Neuronal stem cell (in vitro differentiated cells): ENCODE results near the gene ABHD16A.

Experiments used
- DNase-seq: peaks from one replicate; pipeline ENCODE4 v3.0.0-alpha.2; 2013; ENCODE audit warnings: low spot score
- H2AFZ ChIP-seq: one replicate; pipeline ENCODE4 v1.6.1; 2013; ENCODE audit warnings: mild to moderate bottlenecking, low read length, inconsistent platforms
- H2AK5ac ChIP-seq: 2 replicates; pipeline ENCODE4 v1.6.1; 2013; ENCODE audit warnings: low read depth, mild to moderate bottlenecking, inconsistent platforms, low read length, moderate library complexity, mixed read lengths
- H2BK120ac ChIP-seq: 2 replicates; pipeline ENCODE4 v1.6.1; 2013; ENCODE audit warnings: low read depth, mild to moderate bottlenecking, inconsistent platforms, low read length, moderate library complexity, mixed read lengths
- H2BK12ac ChIP-seq: one replicate; pipeline ENCODE4 v1.6.1; 2013; ENCODE audit warnings: low read length, inconsistent platforms
- H2BK15ac ChIP-seq: 2 replicates; pipeline ENCODE4 v1.6.1; 2013; ENCODE audit warnings: mild to moderate bottlenecking, low read length, inconsistent platforms, mixed read lengths
- H2BK5ac ChIP-seq: one replicate; pipeline ENCODE4 v1.6.1; 2013; ENCODE audit warnings: inconsistent platforms, mild to moderate bottlenecking, low read length, moderate library complexity
- H3K14ac ChIP-seq: one replicate; pipeline ENCODE4 v1.6.1; 2013; ENCODE audit warnings: low read length, inconsistent platforms
- H3K18ac ChIP-seq: 2 replicates; pipeline ENCODE4 v1.6.1; 2013; ENCODE audit warnings: low read length, inconsistent platforms
- H3K23ac ChIP-seq: 2 replicates; pipeline ENCODE4 v1.6.1; 2013; ENCODE audit warnings: low read depth, mild to moderate bottlenecking, mixed read lengths, low read length, inconsistent platforms; ENCODE audit not compliant: poor library complexity
- H3K27ac ChIP-seq: replicated peaks from 3 replicates; pipeline ENCODE4 v1.5.1; 2013; ENCODE audit warnings: low read length, inconsistent platforms
- H3K27me3 ChIP-seq, 3 experiments: 2 replicates each; pipeline ENCODE4 v1.6.1; 2013; ENCODE audit warnings: low read length in 3 of 3, mild to moderate bottlenecking in 2 of 3, inconsistent platforms in 1 of 3, low read depth in 1 of 3, mixed read lengths in 1 of 3, moderate library complexity in 1 of 3; ENCODE audit not compliant: control insufficient read depth in 3 of 3, insufficient read depth in 3 of 3
- H3K36me3 ChIP-seq, 2 donors: replicated peaks in 1 of 2; 2 replicates each; pipeline ENCODE4 v1.6.1; 2013; ENCODE audit warnings: low read length in 2 of 2; ENCODE audit not compliant: control insufficient read depth in 2 of 2, insufficient read depth in 2 of 2
- H3K4ac ChIP-seq: 2 replicates; pipeline ENCODE4 v1.6.1; 2013; ENCODE audit warnings: inconsistent platforms, mild to moderate bottlenecking, low read length, moderate library complexity
- H3K4me1 ChIP-seq, 2 donors: 1 replicate in 1 of 2; 2 replicates in 1 of 2; pipeline ENCODE4 v1.6.1; 2013; ENCODE audit warnings: low read length in 2 of 2, low read depth in 1 of 2; ENCODE audit not compliant: control insufficient read depth in 2 of 2, insufficient read depth in 1 of 2
- H3K4me2 ChIP-seq: one replicate; pipeline ENCODE4 v1.6.1; 2013; ENCODE audit warnings: mild to moderate bottlenecking, low read length, inconsistent platforms; ENCODE audit not compliant: insufficient read depth, poor library complexity, severe bottlenecking
- H3K4me3 ChIP-seq, 2 donors: 2 replicates each; pipeline ENCODE4 v1.5.1; 2013; ENCODE audit warnings: low read length in 2 of 2, mild to moderate bottlenecking in 2 of 2, inconsistent platforms in 1 of 2, moderate library complexity in 1 of 2
- H3K79me1 ChIP-seq: one replicate; pipeline ENCODE4 v1.6.1; 2013; ENCODE audit warnings: low read depth, mild to moderate bottlenecking, inconsistent platforms, low read length, moderate library complexity
- H3K9ac ChIP-seq: one replicate; pipeline ENCODE4 v1.6.1; 2013; ENCODE audit warnings: mild to moderate bottlenecking, low read depth, low read length, inconsistent platforms; ENCODE audit not compliant: poor library complexity
- H3K9me3 ChIP-seq, 2 donors: replicated peaks in 1 of 2; 2 replicates each; pipeline versions ENCODE3 to v1.6.1; 2013; ENCODE audit warnings: low read length in 2 of 2, mild to moderate bottlenecking in 2 of 2, inconsistent platforms in 1 of 2, low read depth in 1 of 2, mixed read lengths in 1 of 2, moderate library complexity in 1 of 2; ENCODE audit not compliant: control insufficient read depth in 2 of 2, insufficient read depth in 1 of 2
- H4K8ac ChIP-seq: one replicate; pipeline ENCODE4 v1.6.1; 2013; ENCODE audit warnings: low read depth, mild to moderate bottlenecking, inconsistent platforms, low read length, moderate library complexity
- H4K91ac ChIP-seq: one replicate; pipeline ENCODE4 v1.6.1; 2013; ENCODE audit warnings: low read length, low read depth, mild to moderate bottlenecking, inconsistent platforms; ENCODE audit not compliant: poor library complexity
- WGBS, 2 donors: extraction: QIAGEN DNeasy Blood & Tissue Kit; methylation state at CpG; one replicate each; pipeline ENCODE4 v1.1.7; 2013; ENCODE audit warnings: missing lambda C conversion rate in 2 of 2, mixed read lengths in 1 of 2; ENCODE audit not compliant: insufficient read length in 2 of 2, insufficient replicate concordance in 1 of 2; ENCODE audit errors: extremely low coverage in 2 of 2; 5-methylcytosine and 5-hydroxymethylcytosine counted together

Gene ABHD16A

DNA sequence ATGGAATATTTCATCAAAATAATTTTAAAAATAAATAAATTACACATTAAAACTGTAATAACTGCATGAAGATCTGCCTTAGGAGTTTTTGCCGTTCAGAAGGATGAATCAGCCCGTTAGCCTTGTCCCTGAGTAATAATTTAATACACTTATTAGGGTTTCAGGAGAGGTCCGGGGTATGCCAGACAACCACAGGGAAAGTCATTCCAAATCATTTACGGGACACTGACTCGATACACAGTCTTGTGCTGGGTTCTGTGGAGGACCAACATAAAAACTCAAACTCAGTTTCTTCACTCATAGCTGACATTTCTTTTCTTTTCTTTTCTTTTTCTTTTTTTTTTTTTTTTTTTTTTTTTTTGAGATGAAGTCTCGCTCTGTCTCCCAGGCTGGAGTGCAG is 2.8 kb upstream of the ABHD16A start:
- Histone ChIP-seq H3K36me3 (peaks cover 2 to 8% of the 10 kb centered on the region in 2 donors), H3K4me2 (no peak overlapping the region), H3K4ac (no peak overlapping the region), H4K8ac (no peak overlapping the region), H3K18ac (no peak overlapping the region), H2BK15ac (no peak overlapping the region), H4K91ac (no peak overlapping the region), H3K27ac (no peak overlapping the region), H3K14ac (no peak overlapping the region), H2AFZ (no peak overlapping the region), H3K4me1 (peaks cover 6 to 10% of the 10 kb centered on the region in 2 donors), H3K9ac (no peak overlapping the region), H2BK120ac (no peak overlapping the region), H2BK12ac (no peak overlapping the region), H3K23ac (no peak overlapping the region), H3K27me3 (peaks cover 0 to 4% (median 0%) of the 10 kb centered on the region in 3 experiments), H3K79me1 (peaks cover 3% of the 10 kb centered on the region), H2AK5ac (no peak overlapping the region), H3K4me3 (no peak overlapping the region), H3K9me3 (no peaks in the 10 kb centered on the region), H2BK5ac (no peak overlapping the region)
- DNase-seq, result no peak
- WGBS, 2 donors, result no CpG with 5 or more reads among the region's 6 CpGs

DNA sequence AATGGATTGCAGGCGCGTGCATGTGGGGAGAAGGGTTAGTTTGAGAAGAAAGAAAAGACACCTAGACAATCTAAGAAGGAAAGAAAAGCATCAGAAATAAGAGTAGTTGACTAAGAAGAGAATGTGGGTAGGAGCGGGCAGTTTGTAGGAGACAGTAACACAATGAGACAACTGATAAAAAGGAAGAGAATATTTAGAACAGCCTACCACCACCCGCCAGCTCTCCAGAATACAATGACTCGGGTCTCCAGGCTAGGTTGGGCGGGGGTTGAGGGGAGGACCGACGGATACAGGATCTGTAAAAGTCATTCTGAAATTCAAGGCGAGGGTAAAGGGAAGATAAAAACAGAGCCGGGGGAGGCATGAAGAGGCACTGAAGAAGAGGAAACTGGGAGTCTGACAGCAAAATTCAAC is 712 bp downstream of the ABHD16A start:
- Histone ChIP-seq H4K8ac (no peak overlapping the region), H3K4me2 (peak overlapping the region; percentile 75), H3K4me3 (peak overlapping the region; percentile 77 to 88), H2BK12ac (no peak overlapping the region), H3K27ac (peak overlapping the region; percentile 78), H2BK5ac (no peak overlapping the region), H3K36me3 (peaks cover 8 to 40% of the 10 kb centered on the region in 2 donors), H3K14ac (no peak overlapping the region), H3K23ac (no peak overlapping the region), H3K4me1 (peaks cover 6 to 7% of the 10 kb centered on the region in 2 donors), H2BK120ac (no peak overlapping the region), H3K9me3 (no peaks in the 10 kb centered on the region), H2AFZ (peak overlapping the region; percentile 88), H3K18ac (peak overlapping the region; percentile 95), H3K79me1 (peaks cover 3% of the 10 kb centered on the region), H3K4ac (no peak overlapping the region), H2BK15ac (peak overlapping the region; percentile 45), H3K9ac (peak overlapping the region; percentile 51), H3K27me3 (no peaks in the 10 kb centered on the region), H2AK5ac (no peak overlapping the region), H4K91ac (no peak overlapping the region)
- no peak for DNase-seq
- WGBS, 2 donors, result no CpG with 5 or more reads among the region's 10 CpGs

DNA sequence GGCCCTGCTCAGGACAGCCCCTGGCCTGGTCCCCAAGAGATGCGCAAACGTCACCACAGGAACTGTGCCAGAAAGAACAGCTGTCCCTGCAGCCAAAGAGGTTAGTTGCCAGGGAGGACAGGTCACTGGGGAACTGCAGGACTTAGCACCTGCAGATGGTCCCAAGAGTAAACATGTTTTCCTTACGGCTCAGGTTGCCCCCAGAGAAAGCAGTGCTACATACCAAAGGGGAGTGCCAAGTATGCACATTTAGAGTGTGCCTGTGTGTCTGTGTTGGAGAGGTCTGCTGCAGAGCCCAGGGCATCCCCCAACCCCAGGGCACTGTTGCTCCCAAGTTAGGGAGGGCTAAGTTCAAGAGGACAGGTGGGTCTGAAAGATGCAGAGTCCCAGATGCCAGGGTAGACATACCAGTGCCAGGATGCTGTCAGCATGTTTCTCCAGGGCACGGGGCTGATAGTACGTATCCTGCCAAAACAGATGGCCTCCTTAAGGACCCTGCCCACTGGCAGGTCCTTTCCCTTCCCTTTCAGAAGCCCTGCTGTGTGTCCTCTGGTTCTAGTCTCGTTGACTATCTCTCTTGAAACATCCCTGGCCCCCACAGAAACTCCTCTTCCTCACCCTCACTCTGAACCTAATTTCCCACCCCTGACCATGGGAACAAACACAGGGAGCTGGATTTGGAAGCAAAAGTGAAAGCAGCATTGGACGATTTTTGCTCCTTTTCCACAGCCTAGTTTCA is 1.3 kb downstream of the ABHD16A start:
- Histone ChIP-seq H3K27me3 (no peaks in the 10 kb centered on the region), H3K4me1 (peaks cover 6 to 7% of the 10 kb centered on the region in 2 donors), H2AFZ (peak overlapping the region; percentile 88), H3K9ac (peak overlapping the region; percentile 78), H3K27ac (no peak overlapping the region), H3K79me1 (peaks cover 3% of the 10 kb centered on the region), H3K36me3 (peaks cover 8 to 45% of the 10 kb centered on the region in 2 donors), H2BK15ac (no peak overlapping the region), H2BK120ac (no peak overlapping the region), H3K23ac (peak overlapping the region; percentile 6), H3K14ac (no peak overlapping the region), H2BK5ac (no peak overlapping the region), H4K8ac (no peak overlapping the region), H3K9me3 (no peaks in the 10 kb centered on the region), H3K4ac (no peak overlapping the region), H3K18ac (no peak overlapping the region), H2AK5ac (no peak overlapping the region), H4K91ac (no peak overlapping the region), H2BK12ac (no peak overlapping the region), H3K4me3 (peak overlapping the region; percentile 77 to 88), H3K4me2 (peak overlapping the region; percentile 75)
- WGBS, 2 donors, result no CpG with 5 or more reads among the region's 7 CpGs
- no peak for DNase-seq

DNA sequence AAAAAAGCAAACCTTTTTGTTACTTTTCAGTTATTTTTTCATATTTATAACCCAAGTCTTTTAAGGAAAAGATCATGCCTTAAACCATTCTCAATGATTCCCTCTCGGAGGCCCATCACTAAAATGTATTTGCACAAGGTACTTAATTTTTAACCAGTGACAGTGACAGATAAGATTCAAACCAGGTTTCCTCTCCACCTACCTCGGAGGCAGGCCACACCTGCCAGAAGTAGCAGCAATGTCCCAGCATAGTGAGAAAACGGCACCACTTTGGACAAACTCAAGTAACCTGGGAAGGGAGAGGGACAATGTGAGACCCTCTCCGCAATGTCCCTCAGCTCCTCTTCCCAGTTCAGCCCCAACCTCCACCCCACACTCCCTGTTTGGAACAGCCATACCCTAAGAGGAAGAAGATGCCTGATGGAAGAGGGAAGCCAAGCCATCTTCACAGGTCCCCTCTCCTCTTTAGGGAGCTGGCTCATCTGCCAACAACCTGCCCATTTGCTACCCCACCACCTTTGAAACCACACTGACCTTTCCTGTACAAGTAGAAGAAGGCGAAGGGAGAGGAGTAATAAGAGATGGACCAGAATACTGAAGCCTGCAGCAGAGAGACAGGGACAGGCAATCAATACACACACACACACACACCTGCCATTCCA is 2.3 kb downstream of the ABHD16A start:
- peak overlapping the region in 1 of 2 donors; percentile 14 for H3K4me3 ChIP-seq
- WGBS, 2 donors, result no CpG with 5 or more reads among the region's 5 CpGs

More for the DNA sequence above, 2.3 kb downstream of the ABHD16A start:
- peaks cover 3% of the 10 kb centered on the region for H3K79me1 ChIP-seq
- H2AFZ ChIP-seq, result no peak overlapping the region
- no peak overlapping the region for H4K8ac ChIP-seq
- H3K9me3 ChIP-seq, result no peaks in the 10 kb centered on the region
- no peak overlapping the region for H2BK12ac ChIP-seq
- H4K91ac ChIP-seq, result no peak overlapping the region
- peaks cover 6 to 7% of the 10 kb centered on the region in 2 donors for H3K4me1 ChIP-seq
- no peak overlapping the region for H2AK5ac ChIP-seq
- no peak overlapping the region for H3K27ac ChIP-seq
- no peak overlapping the region for H3K4ac ChIP-seq
- no peak overlapping the region for H2BK120ac ChIP-seq
- H3K9ac ChIP-seq, result no peak overlapping the region
- no peak overlapping the region for H3K18ac ChIP-seq
- H3K27me3 ChIP-seq, result no peaks in the 10 kb centered on the region
- no peak for DNase-seq
- no peak overlapping the region for H2BK5ac ChIP-seq
- H3K4me2 ChIP-seq, result no peak overlapping the region
- no peak overlapping the region for H3K14ac ChIP-seq
- H3K36me3 ChIP-seq, result peaks cover 12 to 54% of the 10 kb centered on the region in 2 donors
- no peak overlapping the region for H2BK15ac ChIP-seq
- H3K23ac ChIP-seq, result no peak overlapping the region
